Testis (tissue), 3 donors: ENCODE data around the gene MAGEA10. TPM values are rescaled to one million over a fixed set of nuclear protein-coding genes. Genes with fewer than 3 reads are reported as not detected.

Experiments used
- DNase-seq: peaks from one replicate; pipeline ENCODE4 v3.0.0-alpha.2; 2019
- H3K27ac ChIP-seq, 2 donors: fragments of 200-600 bp; sonication (generic); one replicate each; pipeline ENCODE4 v1.5.1; 2019
- H3K27me3 ChIP-seq: fragments of 200-600 bp; sonication (generic); one replicate; pipeline ENCODE4 v1.5.1; 2019
- H3K36me3 ChIP-seq: fragments of 200-600 bp; sonication (generic); one replicate; pipeline ENCODE4 v1.5.1; 2017; ENCODE audit warnings: low read depth; ENCODE audit errors: missing control alignments
- H3K4me1 ChIP-seq: fragments of 200-600 bp; sonication (generic); one replicate; pipeline ENCODE4 v1.5.1; 2019
- H3K4me3 ChIP-seq, 2 donors: fragments of 200-600 bp; sonication (generic); one replicate each; pipeline ENCODE4 v1.5.1; 2017 to 2019
- H3K9me3 ChIP-seq: fragments of 200-600 bp; sonication (generic); one replicate; pipeline ENCODE4 v1.5.1; 2017
- CTCF ChIP-seq, 3 experiments: fragments of 450-650 bp in 2 of 3; fragments of 200-600 bp in 1 of 3; sonication (generic) in 1 of 3; IDR thresholded peaks; one replicate each; pipeline ENCODE4 v1.5.1; 2016 to 2019; ENCODE audit warnings: antibody characterized with exemption in 3 of 3, mild to moderate bottlenecking in 2 of 3, moderate library complexity in 1 of 3
- POLR2A ChIP-seq: fragments of 450-650 bp; IDR thresholded peaks from one replicate; pipeline ENCODE4 v1.6.1; 2017; ENCODE audit warnings: antibody characterized with exemption, mild to moderate bottlenecking, moderate library complexity
- WGBS, 2 donors: methylation state at CpG; one replicate each; pipeline ENCODE4 v1.1.5; 2018; 5-methylcytosine and 5-hydroxymethylcytosine counted together
- intact Hi-C: fragments of 100-400 bp; cut with DNase I; formaldehyde crosslinking; loops from one replicate; pipeline ENCODE4 v1.15.1; 2023; ENCODE audit warnings: low total_unique reads
- polyA plus RNA-seq: library from polyadenylated mRNA; stranded (reverse); fragments of 350-450 nt; fragmentation: Illumina TruSeq; extraction: RNeasy Lipid Tissue Mini Kit (QIAGEN cat#74804); gene quantifications from one replicate; pipeline ENCODE4 v1.2.3, GENCODE V29; 2014; ENCODE audit warnings: low read depth, low replicate concordance; ENCODE audit not compliant: insufficient read depth
- total RNA-seq, 2 donors: library from RNA; depleted of rRNA; stranded (reverse); fragments of >200 nt; gene quantifications; one replicate each; pipeline ENCODE4 v1.2.3, GENCODE V29; 2016

MAGEA10 gene
- total and polyA plus RNA-seq, 3 donors from 2014 or later = 4.2 to 6.3 (median 6.1) TPM

- Histone ChIP-seq H3K27me3 (no peaks in the 10 kb centered on the region), H3K9me3 (no peaks in the 10 kb centered on the region), H3K27ac (no peak overlapping the region), H3K4me3 (no peak overlapping the region), H3K4me1 (no peaks in the 10 kb centered on the region), H3K36me3 (no peaks in the 10 kb centered on the region)
- TF ChIP-seq CTCF (IDR thresholded peaks at IDR 0.05) (no peak), POLR2A (no peak)
- intact Hi-C loops = no loop called here
- no peak for DNase-seq
- 94 to 95% methylated on average over 5 to 6 of the region's 6 CpGs for WGBS, 2 donors
Observed at GRCh38 chrX:152086141-152086540, 52.2 kb downstream of the MAGEA10 start.

Other genes with a start within 250 kb of the MAGEA10 start
- 10 to 100 TPM; 43.4 to 59.3 TPM for gene MAGEA4, start 225.7 kb downstream of the MAGEA10 start, total RNA-seq
- 52.3 TPM for gene MAGEA4, start 225.7 kb downstream of the MAGEA10 start, polyA plus RNA-seq
- gene GABRE, start 163.9 kb downstream of the MAGEA10 start, total RNA-seq = 1 to 10 TPM; 7.9 to 9.7 TPM
- gene GABRE, start 163.9 kb downstream of the MAGEA10 start, polyA plus RNA-seq = 9.3 TPM